Endodermal cell (in vitro differentiated cells): ENCODE data around the gene DNASE2B. TPM values are rescaled to one million over a fixed set of nuclear protein-coding genes. Genes with fewer than 3 reads are reported as not detected.

Source experiments
- DNase-seq: peaks from one replicate; pipeline ENCODE4 v3.0.0-alpha.2; 2017
- H3K27ac ChIP-seq: 2 replicates; pipeline ENCODE4 v1.5.1; 2013; ENCODE audit warnings: mild to moderate bottlenecking, low read depth, low read length, moderate library complexity
- H3K27me3 ChIP-seq: 2 replicates; pipeline ENCODE4 v1.6.1; 2013; ENCODE audit warnings: mild to moderate bottlenecking, low read length, moderate library complexity; ENCODE audit not compliant: insufficient read depth, control insufficient read depth, poor library complexity, severe bottlenecking
- H3K36me3 ChIP-seq: 2 replicates; pipeline ENCODE4 v1.7.0; 2013; ENCODE audit warnings: mild to moderate bottlenecking, low read length, moderate library complexity; ENCODE audit not compliant: control insufficient read depth, insufficient read depth
- H3K4me1 ChIP-seq: one replicate; pipeline ENCODE4 v1.7.0; 2013; ENCODE audit warnings: low read length; ENCODE audit not compliant: control insufficient read depth, insufficient read depth
- H3K4me3 ChIP-seq: 2 replicates; pipeline ENCODE4 v1.5.1; 2013; ENCODE audit warnings: mild to moderate bottlenecking, low read length, moderate library complexity
- H3K9ac ChIP-seq: 2 replicates; pipeline ENCODE4 v1.6.1; 2013; ENCODE audit warnings: mild to moderate bottlenecking, low read length, moderate library complexity; ENCODE audit not compliant: poor library complexity, severe bottlenecking; ENCODE audit errors: extremely low read depth
- H3K9me3 ChIP-seq: 2 replicates; pipeline ENCODE4 v1.6.1; 2013; ENCODE audit warnings: mild to moderate bottlenecking, low read length, moderate library complexity; ENCODE audit not compliant: control insufficient read depth
- H3K27ac Mint-ChIP-seq: 2 replicates; pipeline ENCODE4 v1.8.0; 2020; ENCODE audit warnings: mixed read lengths
- H3K27me3 Mint-ChIP-seq: 2 replicates; pipeline ENCODE4 v1.8.0; 2021; ENCODE audit warnings: mild to moderate bottlenecking, mixed read lengths; ENCODE audit not compliant: insufficient read depth
- H3K36me3 Mint-ChIP-seq: 2 replicates; pipeline ENCODE4 v1.8.0; 2020; ENCODE audit warnings: low read depth, mixed read lengths
- H3K4me1 Mint-ChIP-seq: 2 replicates; pipeline ENCODE4 v1.8.0; 2020; ENCODE audit warnings: mixed read lengths
- H3K4me3 Mint-ChIP-seq: 2 replicates; pipeline ENCODE4 v1.8.0; 2020; ENCODE audit warnings: mild to moderate bottlenecking, moderate library complexity, mixed read lengths
- H3K9me3 Mint-ChIP-seq: 2 replicates; pipeline ENCODE4 v1.8.0; 2020; ENCODE audit warnings: mild to moderate bottlenecking, mixed read lengths
- WGBS, 2 experiments: methylation state at CpG; one replicate each; pipeline versions ENCODE4 v1.1.5 to v1.1.7; 2013; ENCODE audit warnings: missing lambda C conversion rate in 2 of 2, mixed read lengths in 1 of 2; ENCODE audit not compliant: insufficient coverage in 1 of 2, insufficient read length in 1 of 2; 5-methylcytosine and 5-hydroxymethylcytosine counted together
- total RNA-seq, 2 donors: library from RNA; stranded (reverse); fragmentation: NEBNext Ultra II Directional in 1 of 2; extraction: Animal tissue kit (Norgen Biotek cat#: 25700) in 1 of 2; gene quantifications; 2 replicates in 1 of 2; 3 replicates in 1 of 2; pipeline ENCODE4 v1.2.1, GENCODE V29; 2021
- TF ChIP-seq, protein P1 (sequence below): fragments of 200-600 bp; sonication (generic); conservative IDR thresholded peaks from 2 replicates; pipeline ENCODE4 v1.5.0; 2021; ENCODE audit warnings: antibody characterized with exemption, mild to moderate bottlenecking

DNASE2B gene
- total RNA-seq, 2 donors from 2014 or later = not detected

DNA sequence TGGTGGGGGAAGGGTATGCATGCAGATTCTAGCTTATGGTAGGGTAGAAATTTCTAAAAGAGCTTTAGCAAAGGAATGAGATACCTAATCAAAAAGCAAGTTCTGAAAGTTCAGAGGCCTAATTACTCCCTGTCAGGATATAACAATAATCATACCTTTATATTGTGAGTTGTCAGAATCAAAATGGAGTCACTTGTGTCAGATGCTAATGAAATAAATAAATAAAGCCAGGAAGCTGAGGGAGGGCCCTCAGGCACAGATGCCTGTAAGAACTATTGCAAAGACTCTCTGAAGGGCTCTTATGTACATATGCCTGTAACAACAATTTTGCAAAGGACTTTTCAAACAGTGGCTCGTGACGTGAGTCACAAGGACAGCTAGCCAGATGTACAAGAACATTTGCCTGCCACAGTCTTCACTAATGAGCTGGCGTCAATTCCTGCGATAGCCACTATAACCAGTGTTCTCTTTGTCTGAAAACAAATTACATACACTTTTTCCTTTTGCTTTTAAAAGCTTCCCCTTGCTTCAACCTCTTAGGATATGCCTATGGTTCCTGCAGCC, 27.4 kb upstream of the DNASE2B start:
- H3K27me3 ChIP-seq = no peaks in the 10 kb centered on the region

DNA sequence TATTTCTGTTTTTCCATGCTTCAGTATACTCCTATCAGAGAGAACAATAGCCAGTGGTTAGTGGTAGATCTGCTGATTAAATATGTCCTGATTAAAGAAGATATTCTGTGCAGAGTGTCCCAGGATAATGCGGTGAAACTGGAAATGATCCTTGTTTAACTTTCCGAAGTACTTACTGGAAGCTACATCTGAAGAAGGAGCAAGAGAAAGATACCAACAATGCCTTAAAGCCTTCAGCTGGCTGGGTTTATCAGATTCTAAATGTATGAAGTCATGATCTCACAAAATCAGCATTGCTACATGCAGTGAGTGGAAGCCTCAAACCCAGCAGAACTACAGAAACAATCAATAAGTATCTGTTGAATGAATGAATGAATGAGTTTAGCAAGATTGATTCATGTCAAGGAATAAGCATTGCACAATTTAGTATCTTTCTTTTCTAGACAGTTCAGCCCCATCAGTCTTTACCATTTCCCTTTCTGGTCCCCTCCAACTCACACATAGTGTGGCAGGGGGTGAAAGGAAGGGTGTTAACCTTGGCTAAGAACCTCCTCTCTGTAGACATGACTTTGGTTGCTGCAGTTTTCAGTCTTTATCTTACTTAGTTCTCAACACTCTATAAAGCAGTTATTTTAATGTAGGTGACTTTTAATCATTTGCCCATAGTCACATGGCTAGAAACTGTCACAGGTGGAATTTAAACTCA, 24.7 kb upstream of the DNASE2B start:
- Mint-ChIP-seq H3K4me3 (no peak overlapping the region), H3K36me3 (no peaks in the 10 kb centered on the region), H3K4me1 (no peaks in the 10 kb centered on the region), H3K9me3 (no peaks in the 10 kb centered on the region), H3K27ac (no peak overlapping the region), H3K27me3 (no peaks in the 10 kb centered on the region)
- H3K9me3 ChIP-seq = no peaks in the 10 kb centered on the region
- WGBS, 2 experiments = 46 to 55% methylated on average over 2 of the region's 2 CpGs
- H3K27ac ChIP-seq = no peak overlapping the region
- TF ChIP-seq, protein P1, sequence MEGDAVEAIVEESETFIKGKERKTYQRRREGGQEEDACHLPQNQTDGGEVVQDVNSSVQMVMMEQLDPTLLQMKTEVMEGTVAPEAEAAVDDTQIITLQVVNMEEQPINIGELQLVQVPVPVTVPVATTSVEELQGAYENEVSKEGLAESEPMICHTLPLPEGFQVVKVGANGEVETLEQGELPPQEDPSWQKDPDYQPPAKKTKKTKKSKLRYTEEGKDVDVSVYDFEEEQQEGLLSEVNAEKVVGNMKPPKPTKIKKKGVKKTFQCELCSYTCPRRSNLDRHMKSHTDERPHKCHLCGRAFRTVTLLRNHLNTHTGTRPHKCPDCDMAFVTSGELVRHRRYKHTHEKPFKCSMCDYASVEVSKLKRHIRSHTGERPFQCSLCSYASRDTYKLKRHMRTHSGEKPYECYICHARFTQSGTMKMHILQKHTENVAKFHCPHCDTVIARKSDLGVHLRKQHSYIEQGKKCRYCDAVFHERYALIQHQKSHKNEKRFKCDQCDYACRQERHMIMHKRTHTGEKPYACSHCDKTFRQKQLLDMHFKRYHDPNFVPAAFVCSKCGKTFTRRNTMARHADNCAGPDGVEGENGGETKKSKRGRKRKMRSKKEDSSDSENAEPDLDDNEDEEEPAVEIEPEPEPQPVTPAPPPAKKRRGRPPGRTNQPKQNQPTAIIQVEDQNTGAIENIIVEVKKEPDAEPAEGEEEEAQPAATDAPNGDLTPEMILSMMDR = no peak
- DNase-seq = no peak
- no peaks in the 10 kb centered on the region for H3K36me3 ChIP-seq
- H3K4me1 ChIP-seq = no peaks in the 10 kb centered on the region
- no peak overlapping the region for H3K9ac ChIP-seq
- no peak overlapping the region for H3K4me3 ChIP-seq
- no peaks in the 10 kb centered on the region for H3K27me3 ChIP-seq

More for the DNA sequence above, 27.4 kb upstream of the DNASE2B start:
- DNase-seq = no peak
- H3K4me1 ChIP-seq = no peaks in the 10 kb centered on the region
- H3K27ac ChIP-seq = no peak overlapping the region
- no peaks in the 10 kb centered on the region for H3K36me3 ChIP-seq
- H3K4me3 ChIP-seq = no peak overlapping the region
- TF ChIP-seq, protein P1 = no peak
- H3K9me3 Mint-ChIP-seq = no peaks in the 10 kb centered on the region
- H3K36me3 Mint-ChIP-seq = no peaks in the 10 kb centered on the region
- WGBS, 2 experiments = 91 to 93% methylated on average over 4 of the region's 4 CpGs
- no peak overlapping the region for H3K27ac Mint-ChIP-seq
- no peak overlapping the region for H3K9ac ChIP-seq
- no peaks in the 10 kb centered on the region for H3K27me3 Mint-ChIP-seq
- H3K4me1 Mint-ChIP-seq = no peaks in the 10 kb centered on the region
- H3K9me3 ChIP-seq = no peaks in the 10 kb centered on the region
- no peak overlapping the region for H3K4me3 Mint-ChIP-seq

DNA sequence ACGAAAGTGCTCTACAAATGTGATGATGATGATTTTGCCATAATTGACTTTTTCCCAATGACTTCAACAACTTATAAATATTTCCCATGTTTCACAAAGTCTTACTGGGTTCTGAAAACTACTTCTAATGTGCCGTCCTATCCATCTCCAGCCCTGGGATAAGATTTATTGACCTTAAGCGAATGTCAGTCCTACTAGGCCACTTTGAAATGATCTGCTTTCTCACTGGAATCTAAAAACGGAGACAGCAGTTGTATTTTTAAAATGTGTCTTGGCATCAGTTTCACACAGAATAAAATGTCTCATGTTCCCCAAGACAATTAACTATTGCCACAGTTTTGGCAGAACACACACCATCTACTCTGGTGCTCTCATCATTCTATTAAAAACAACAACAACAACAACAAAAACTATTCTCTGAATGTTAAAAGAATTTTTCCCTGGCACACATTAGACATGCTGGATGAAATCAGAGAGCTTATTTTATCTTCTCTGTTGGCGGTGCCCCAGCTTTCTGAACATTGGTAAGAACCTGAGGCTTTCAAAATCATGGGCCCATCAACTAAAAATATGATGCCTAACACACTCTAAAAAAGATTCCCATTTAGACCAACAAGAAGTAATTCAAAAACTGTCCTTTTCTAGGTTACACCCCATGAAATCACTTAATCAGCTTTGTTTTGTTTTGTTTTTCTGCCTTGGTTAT, 23.1 kb upstream of the DNASE2B start:
- TF ChIP-seq, protein P1 = no peak

More for the DNA sequence above, 23.1 kb upstream of the DNASE2B start:
- no peaks in the 10 kb centered on the region for H3K9me3 Mint-ChIP-seq
- Histone ChIP-seq H3K27ac (no peak overlapping the region), H3K9ac (no peak overlapping the region), H3K4me3 (no peak overlapping the region), H3K36me3 (no peaks in the 10 kb centered on the region), H3K27me3 (no peaks in the 10 kb centered on the region), H3K9me3 (no peaks in the 10 kb centered on the region), H3K4me1 (no peaks in the 10 kb centered on the region)
- H3K27ac Mint-ChIP-seq = no peak overlapping the region
- DNase-seq = no peak
- no peaks in the 10 kb centered on the region for H3K27me3 Mint-ChIP-seq
- no peak overlapping the region for H3K4me3 Mint-ChIP-seq
- no peaks in the 10 kb centered on the region for H3K36me3 Mint-ChIP-seq
- 91 to 96% methylated on average over 4 to 5 of the region's 5 CpGs for WGBS, 2 experiments
- H3K4me1 Mint-ChIP-seq = no peaks in the 10 kb centered on the region
